H9 (cell line): Measurements from ENCODE around the gene LARGE1. TPM values are rescaled to one million over a fixed set of nuclear protein-coding genes. Genes with fewer than 3 reads are reported as not detected.

ENCODE experiments used
- DNase-seq: peaks from one replicate; pipeline ENCODE4 v3.0.0-alpha.2; 2017
- H2AFZ ChIP-seq: one replicate; pipeline ENCODE4 v1.6.1; 2013; ENCODE audit warnings: mild to moderate bottlenecking, low read length, control low read depth, moderate library complexity
- H2AK5ac ChIP-seq: 2 replicates; pipeline ENCODE4 v1.6.1; 2013; ENCODE audit warnings: low read length, control low read depth, mixed read lengths; ENCODE audit not compliant: insufficient read length
- H2BK120ac ChIP-seq: one replicate; pipeline ENCODE4 v1.6.1; 2013; ENCODE audit warnings: low read depth, mild to moderate bottlenecking, low read length, control low read depth, inconsistent platforms; ENCODE audit not compliant: poor library complexity, severe bottlenecking
- H2BK12ac ChIP-seq: 2 replicates; pipeline ENCODE4 v1.6.1; 2013; ENCODE audit warnings: low read length, control low read depth, mixed read lengths, low read depth; ENCODE audit not compliant: insufficient read length
- H2BK15ac ChIP-seq: 2 replicates; pipeline ENCODE4 v1.6.1; 2013; ENCODE audit warnings: low read depth, low read length, control low read depth
- H2BK20ac ChIP-seq: one replicate; pipeline ENCODE4 v1.6.1; 2013; ENCODE audit warnings: low read depth, mild to moderate bottlenecking, low read length, control low read depth, inconsistent platforms; ENCODE audit not compliant: poor library complexity, severe bottlenecking
- H2BK5ac ChIP-seq: 2 replicates; pipeline ENCODE4 v1.6.1; 2013; ENCODE audit warnings: low read length, control low read depth, mixed read lengths; ENCODE audit not compliant: insufficient read length
- H3K14ac ChIP-seq: 2 replicates; pipeline ENCODE4 v1.6.1; 2013; ENCODE audit warnings: low read length, control low read depth; ENCODE audit not compliant: insufficient read depth
- H3K18ac ChIP-seq: 2 replicates; pipeline ENCODE4 v1.6.1; 2013; ENCODE audit warnings: low read depth, mild to moderate bottlenecking, mixed read lengths, low read length, control low read depth; ENCODE audit not compliant: insufficient read length
- H3K23ac ChIP-seq: 2 replicates; pipeline ENCODE4 v1.6.1; 2013; ENCODE audit warnings: low read length, control low read depth, mixed read lengths, low read depth; ENCODE audit not compliant: insufficient read length
- H3K23me2 ChIP-seq: 2 replicates; pipeline ENCODE4 v1.6.1; 2013; ENCODE audit warnings: low read depth, mild to moderate bottlenecking, mixed read lengths, low read length, control low read depth; ENCODE audit not compliant: insufficient read length, poor library complexity, severe bottlenecking
- H3K27ac ChIP-seq: 2 replicates; pipeline ENCODE4 v1.5.1; 2013; ENCODE audit warnings: low read length, control low read depth, mixed read lengths, low read depth; ENCODE audit not compliant: insufficient read length
- H3K27me3 ChIP-seq: 2 replicates; pipeline ENCODE4 v1.6.1; 2013; ENCODE audit warnings: low read length, control low read depth, inconsistent platforms; ENCODE audit not compliant: insufficient read depth
- H3K4ac ChIP-seq: 2 replicates; pipeline ENCODE4 v1.6.1; 2013; ENCODE audit warnings: low read depth, mild to moderate bottlenecking, control low read depth, inconsistent platforms, low read length, moderate library complexity
- H3K4me1 ChIP-seq: 2 replicates; pipeline ENCODE4 v1.6.1; 2013; ENCODE audit warnings: low read length, control low read depth, inconsistent platforms; ENCODE audit not compliant: insufficient read depth
- H3K4me2 ChIP-seq: 2 replicates; pipeline ENCODE4 v1.6.1; 2013; ENCODE audit warnings: low read length, control low read depth, mixed read lengths; ENCODE audit not compliant: insufficient read length, insufficient read depth
- H3K56ac ChIP-seq: 2 replicates; pipeline ENCODE4 v1.6.1; 2013; ENCODE audit warnings: low read depth, mild to moderate bottlenecking, mixed read lengths, low read length, control low read depth; ENCODE audit not compliant: insufficient read length
- H3K79me1 ChIP-seq: 2 replicates; pipeline ENCODE4 v1.6.1; 2013; ENCODE audit warnings: low read depth, mild to moderate bottlenecking, moderate library complexity, low read length, control low read depth, inconsistent platforms; ENCODE audit not compliant: insufficient read depth, poor library complexity, severe bottlenecking
- H3K79me2 ChIP-seq: 2 replicates; pipeline ENCODE4 v1.6.1; 2013; ENCODE audit warnings: low read length, control low read depth, inconsistent platforms; ENCODE audit not compliant: insufficient read depth
- H3K9ac ChIP-seq: 2 replicates; pipeline ENCODE4 v1.6.1; 2013; ENCODE audit warnings: low read length, control low read depth, mixed read lengths; ENCODE audit not compliant: insufficient read length; ENCODE audit errors: extremely low read depth
- H3K9me3 ChIP-seq: one replicate; pipeline ENCODE4 v1.6.1; 2013; ENCODE audit warnings: low read depth, low read length, inconsistent platforms; ENCODE audit not compliant: control insufficient read depth
- H3T11ph ChIP-seq: one replicate; pipeline ENCODE4 v1.6.1; 2013; ENCODE audit warnings: mild to moderate bottlenecking, low read length, control low read depth, inconsistent platforms
- H4K20me1 ChIP-seq: one replicate; pipeline ENCODE4 v1.6.1; 2013; ENCODE audit not compliant: control insufficient read depth, insufficient read length, insufficient read depth
- H4K5ac ChIP-seq: 2 replicates; pipeline ENCODE4 v1.6.1; 2013; ENCODE audit warnings: low read depth, mild to moderate bottlenecking, mixed read lengths, low read length, control low read depth; ENCODE audit not compliant: insufficient read length
- H4K8ac ChIP-seq: replicated peaks from 2 replicates; pipeline ENCODE4 v1.6.1; 2013; ENCODE audit warnings: low read length, control low read depth, mixed read lengths, low read depth; ENCODE audit not compliant: insufficient read length
- H4K91ac ChIP-seq: 2 replicates; pipeline ENCODE4 v1.6.1; 2013; ENCODE audit warnings: low read depth, mild to moderate bottlenecking, moderate library complexity, mixed read lengths, low read length, control low read depth; ENCODE audit not compliant: insufficient read length
- H3K27ac Mint-ChIP-seq, 3 experiments: 2 replicates in 2 of 3; 3 replicates in 1 of 3; pipeline ENCODE4 v1.8.0; 2020 to 2021; ENCODE audit warnings: mixed read lengths in 3 of 3, mild to moderate bottlenecking in 1 of 3, moderate library complexity in 1 of 3
- H3K27me3 Mint-ChIP-seq: 2 replicates; pipeline ENCODE4 v1.8.0; 2021; ENCODE audit warnings: low read depth, mild to moderate bottlenecking, moderate library complexity, mixed read lengths
- H3K36me3 Mint-ChIP-seq, 3 experiments: 2 replicates in 2 of 3; 3 replicates in 1 of 3; pipeline ENCODE4 v1.8.0; 2020 to 2021; ENCODE audit warnings: low read depth in 3 of 3, mixed read lengths in 3 of 3; ENCODE audit not compliant: insufficient read depth in 1 of 3
- H3K4me1 Mint-ChIP-seq, 2 experiments: 2 replicates each; pipeline ENCODE4 v1.8.0; 2020; ENCODE audit warnings: mixed read lengths in 2 of 2
- H3K4me3 Mint-ChIP-seq, 2 experiments: 2 replicates in 1 of 2; 3 replicates in 1 of 2; pipeline ENCODE4 v1.8.0; 2020 to 2021; ENCODE audit warnings: mild to moderate bottlenecking in 2 of 2, mixed read lengths in 2 of 2, moderate library complexity in 1 of 2
- H3K9me3 Mint-ChIP-seq, 2 experiments: 2 replicates in 1 of 2; 3 replicates in 1 of 2; pipeline ENCODE4 v1.8.0; 2020; ENCODE audit warnings: mild to moderate bottlenecking in 2 of 2, mixed read lengths in 2 of 2, moderate library complexity in 1 of 2
- WGBS: extraction: QIAGEN DNeasy Blood & Tissue Kit; methylation state at CpG from one replicate; pipeline ENCODE4 v1.1.7; 2013; ENCODE audit warnings: missing lambda C conversion rate, low lambda C conversion rate, mixed read lengths; ENCODE audit not compliant: insufficient read length; ENCODE audit errors: extremely low coverage; 5-methylcytosine and 5-hydroxymethylcytosine counted together
- total RNA-seq: library from RNA; stranded (reverse); gene quantifications from 2 replicates; pipeline ENCODE4 v1.2.1, GENCODE V29; 2021
- TF ChIP-seq, protein P1 (sequence below): fragments of 200-600 bp; sonication (generic); conservative IDR thresholded peaks from 3 replicates; pipeline ENCODE4 v1.8.0; 2021; ENCODE audit warnings: antibody characterized with exemption, mild to moderate bottlenecking

The LARGE1 gene
- total RNA-seq, 1 experiment from 2014 or later = 43.5 TPM

DNA sequence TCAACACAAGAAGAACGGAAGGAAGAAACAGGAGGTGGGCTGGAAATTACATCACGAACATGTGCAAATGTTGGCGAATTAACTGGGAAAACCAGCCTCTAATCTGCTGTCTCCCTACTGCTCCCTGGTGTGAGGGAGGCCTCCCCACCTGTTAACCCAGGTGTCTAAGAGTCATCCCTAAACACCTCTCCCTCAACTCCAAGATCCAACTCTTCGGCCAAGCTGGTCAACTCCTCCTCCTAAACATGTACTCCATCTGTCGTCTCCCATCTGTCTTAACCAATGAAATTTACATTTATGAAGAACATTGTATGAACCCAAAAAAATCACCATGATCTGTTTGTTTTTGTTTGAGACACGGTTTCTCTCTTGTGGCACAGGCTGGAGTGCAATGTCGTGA, 154.2 kb downstream of the LARGE1 start:
- no peaks in the 10 kb centered on the region for H3K9me3 Mint-ChIP-seq
- no peaks in the 10 kb centered on the region for H3K27me3 Mint-ChIP-seq
- no CpG with 5 or more reads among the region's 7 CpGs for WGBS
- no peak for DNase-seq
- H2BK120ac ChIP-seq = no peak overlapping the region
- H2BK5ac ChIP-seq = no peak overlapping the region
- no peak overlapping the region for H2BK15ac ChIP-seq
- no peak overlapping the region for H3K4me3 Mint-ChIP-seq
- H3K9me3 ChIP-seq = no peaks in the 10 kb centered on the region
- no peak overlapping the region for H3K14ac ChIP-seq
- peaks cover 14% of the 10 kb centered on the region; the same call in 1 of the 2 replicates for H3K79me2 ChIP-seq
- H4K8ac ChIP-seq = no peak overlapping the region
- H3K4ac ChIP-seq = no peak overlapping the region
- H3T11ph ChIP-seq = no peak overlapping the region
- H3K23ac ChIP-seq = no peak overlapping the region
- TF ChIP-seq, protein P1, sequence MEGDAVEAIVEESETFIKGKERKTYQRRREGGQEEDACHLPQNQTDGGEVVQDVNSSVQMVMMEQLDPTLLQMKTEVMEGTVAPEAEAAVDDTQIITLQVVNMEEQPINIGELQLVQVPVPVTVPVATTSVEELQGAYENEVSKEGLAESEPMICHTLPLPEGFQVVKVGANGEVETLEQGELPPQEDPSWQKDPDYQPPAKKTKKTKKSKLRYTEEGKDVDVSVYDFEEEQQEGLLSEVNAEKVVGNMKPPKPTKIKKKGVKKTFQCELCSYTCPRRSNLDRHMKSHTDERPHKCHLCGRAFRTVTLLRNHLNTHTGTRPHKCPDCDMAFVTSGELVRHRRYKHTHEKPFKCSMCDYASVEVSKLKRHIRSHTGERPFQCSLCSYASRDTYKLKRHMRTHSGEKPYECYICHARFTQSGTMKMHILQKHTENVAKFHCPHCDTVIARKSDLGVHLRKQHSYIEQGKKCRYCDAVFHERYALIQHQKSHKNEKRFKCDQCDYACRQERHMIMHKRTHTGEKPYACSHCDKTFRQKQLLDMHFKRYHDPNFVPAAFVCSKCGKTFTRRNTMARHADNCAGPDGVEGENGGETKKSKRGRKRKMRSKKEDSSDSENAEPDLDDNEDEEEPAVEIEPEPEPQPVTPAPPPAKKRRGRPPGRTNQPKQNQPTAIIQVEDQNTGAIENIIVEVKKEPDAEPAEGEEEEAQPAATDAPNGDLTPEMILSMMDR = no peak
- no peaks in the 10 kb centered on the region for H3K23me2 ChIP-seq
- H3K4me2 ChIP-seq = no peak overlapping the region
- no peak overlapping the region for H3K9ac ChIP-seq
- H3K79me1 ChIP-seq = peaks cover 8% of the 10 kb centered on the region
- no peak overlapping the region for H3K27ac Mint-ChIP-seq
- H4K20me1 ChIP-seq = no peaks in the 10 kb centered on the region
- peaks cover 7% of the 10 kb centered on the region; the same call in 1 of the 2 replicates for H3K4me1 ChIP-seq
- H4K91ac ChIP-seq = no peak overlapping the region
- H3K27me3 ChIP-seq = no peaks in the 10 kb centered on the region
- peaks cover 6 to 10% of the 10 kb centered on the region in 2 experiments for H3K4me1 Mint-ChIP-seq
- H2AFZ ChIP-seq = no peak overlapping the region
- no peak overlapping the region for H4K5ac ChIP-seq
- H3K27ac ChIP-seq = no peak overlapping the region
- no peak overlapping the region for H3K56ac ChIP-seq
- H2BK20ac ChIP-seq = no peak overlapping the region
- H2BK12ac ChIP-seq = no peak overlapping the region
- H3K18ac ChIP-seq = no peak overlapping the region
- H2AK5ac ChIP-seq = no peak overlapping the region
- peaks cover 3 to 6% (median 3%) of the 10 kb centered on the region in 3 experiments; a peak in 6 of 7 replicates for H3K36me3 Mint-ChIP-seq
